HG02610 (cell line): ENCODE measurements around the gene SERPINE2.
"Not testable (repeated sequence)": the region's sequence is repeated elsewhere in the genome, so short reads cannot be mapped to it uniquely, and the experiment has no call there.

Experiments
- ATAC-seq: cut with Tn5 transposase; IDR thresholded peaks from one replicate; pipeline ENCODE4 v1.9.1; 2021; ENCODE audit warnings: mild to moderate bottlenecking, moderate library complexity; ENCODE audit not compliant: unreplicated experiment

Gene SERPINE2

GRCh38 chr2:224017957-224018356 lies 21.1 kb downstream of the SERPINE2 start:
- ATAC-seq: no peak

- no peak for ATAC-seq
Measured at GRCh38 chr2:224016963-224017362, 22.1 kb downstream of the SERPINE2 start.

- ATAC-seq: no peak
Measured at GRCh38 chr2:224014336-224014735, 24.8 kb downstream of the SERPINE2 start.

DNA sequence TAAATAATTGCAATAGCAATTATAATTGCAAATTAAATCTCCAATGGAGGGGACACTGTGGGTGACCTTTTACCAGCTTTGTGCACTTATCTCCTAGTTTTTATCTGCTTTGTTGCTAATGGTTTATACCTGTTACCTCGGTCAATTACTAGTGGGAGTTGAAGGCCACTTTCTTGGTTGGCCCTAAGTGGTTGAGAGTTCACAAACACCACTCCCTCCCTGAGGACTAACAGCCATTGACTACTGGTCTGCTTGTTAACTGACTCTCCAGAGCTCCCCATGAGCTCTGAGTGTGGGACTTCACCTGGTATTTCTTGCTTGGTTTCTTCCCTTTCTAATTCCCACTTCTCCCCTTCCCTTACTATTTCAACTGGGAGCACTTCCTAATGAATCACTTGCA lies 27.2 kb downstream of the SERPINE2 start:
- ATAC-seq: no peak

DNA sequence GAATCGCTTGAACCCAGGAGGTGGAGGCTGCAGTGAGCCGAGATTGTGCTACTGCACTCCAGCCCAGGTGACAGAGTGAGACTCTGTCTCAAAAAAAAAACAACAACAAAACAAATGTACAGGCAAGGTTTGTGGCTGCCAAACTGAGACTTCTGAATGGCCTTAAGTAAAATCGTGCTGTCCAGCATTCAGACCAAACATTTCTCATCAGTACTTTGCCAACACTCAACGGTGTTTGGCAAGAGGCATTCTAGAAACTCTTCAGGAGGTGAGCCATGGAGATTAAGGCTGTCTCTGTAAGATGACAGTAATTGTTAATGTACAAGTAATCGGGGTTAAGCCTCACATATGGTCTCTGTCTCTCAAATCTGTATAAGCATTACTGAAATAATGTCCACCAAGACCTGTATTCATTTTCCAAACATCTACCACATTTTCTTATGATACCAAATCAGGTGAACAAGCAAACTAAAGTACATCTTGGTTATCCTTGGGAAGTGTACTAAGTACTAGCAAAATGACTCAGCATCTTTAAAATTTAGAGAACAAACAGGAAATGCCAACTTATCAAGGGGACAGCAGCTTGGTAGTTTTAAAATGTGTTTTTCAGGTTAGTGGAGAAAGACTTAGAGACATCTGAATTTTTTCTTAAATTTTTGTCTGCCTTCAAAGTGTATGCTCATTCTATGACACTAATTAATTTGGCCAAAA lies 29.3 kb downstream of the SERPINE2 start:
- no peak for ATAC-seq

- no peak for ATAC-seq
Measured at GRCh38 chr2:224008702-224009261, 30.3 kb downstream of the SERPINE2 start.

DNA sequence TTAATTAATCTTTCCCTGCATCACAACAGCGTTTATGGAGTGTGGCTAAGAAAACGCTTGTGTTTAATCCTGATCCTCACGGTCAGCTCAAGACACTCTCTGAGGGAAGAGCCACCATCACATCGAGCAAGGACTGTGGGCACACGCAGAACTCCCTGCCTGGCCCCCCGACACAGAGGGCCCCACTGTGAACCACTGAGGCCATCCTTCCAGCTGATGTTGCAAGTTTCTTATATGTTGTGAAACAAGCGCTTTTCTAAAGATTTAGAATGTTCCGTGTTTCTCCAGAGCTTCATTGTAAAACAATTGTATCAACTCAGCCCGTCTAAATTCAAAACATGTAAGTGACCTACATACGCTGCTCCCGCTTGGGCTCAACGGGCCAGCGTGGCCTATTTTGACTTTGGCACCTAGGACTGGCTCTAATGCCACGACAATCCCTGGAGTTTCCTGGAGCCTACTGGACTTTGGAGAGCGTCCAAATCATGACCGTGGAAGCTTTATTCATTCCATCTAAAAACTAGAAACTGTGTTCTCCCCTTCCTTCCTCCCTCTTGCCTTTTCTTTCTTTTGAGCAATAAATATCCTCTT lies 34.9 kb downstream of the SERPINE2 start:
- ATAC-seq: no peak

GRCh38 chr2:224000662-224001061 lies 38.4 kb downstream of the SERPINE2 start:
- not testable (repeated sequence) for ATAC-seq

GRCh38 chr2:223999862-224000261 lies 39.2 kb downstream of the SERPINE2 start:
- no peak for ATAC-seq

GRCh38 chr2:223998948-223999347 lies 40.1 kb downstream of the SERPINE2 start:
- no peak for ATAC-seq

DNA sequence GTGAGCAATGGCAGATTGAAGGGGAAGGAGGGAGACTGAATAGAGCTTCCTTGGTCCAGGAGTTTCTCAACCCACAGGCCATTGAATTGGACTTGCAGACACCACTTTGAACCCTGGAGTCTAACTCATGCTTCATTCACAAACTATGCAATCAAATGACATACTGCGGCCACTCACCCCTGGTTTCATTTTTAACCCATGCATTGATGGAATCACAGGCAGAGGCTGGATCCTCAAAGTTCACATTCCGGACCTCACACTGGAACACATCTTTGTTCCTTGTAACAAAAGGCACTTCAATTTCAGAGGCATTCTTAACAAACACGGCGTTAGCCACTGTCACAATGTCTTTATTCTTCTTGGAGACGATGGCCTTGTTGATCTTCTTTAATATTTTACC lies 41.1 kb downstream of the SERPINE2 start:
- no peak for ATAC-seq

DNA sequence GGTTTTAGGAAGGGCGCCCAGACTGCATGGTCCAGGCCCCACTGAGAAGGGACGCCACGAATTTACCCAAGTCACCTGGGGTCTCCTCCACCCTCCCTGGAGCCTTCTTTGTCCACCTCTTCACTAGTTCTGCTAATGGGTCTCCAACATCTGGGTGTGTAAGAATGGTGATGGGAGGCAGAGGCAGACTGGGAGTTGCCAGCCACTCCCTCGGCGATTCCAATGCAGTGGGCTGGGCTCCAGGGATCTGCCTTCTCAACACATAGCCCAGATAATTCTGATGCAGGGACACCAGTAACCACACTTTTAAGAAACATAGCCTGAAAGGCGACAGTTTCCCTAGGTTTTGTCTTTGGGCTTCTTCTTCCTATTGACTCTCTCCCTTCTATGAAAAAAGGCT lies 42.7 kb downstream of the SERPINE2 start:
- ATAC-seq: no peak

DNA sequence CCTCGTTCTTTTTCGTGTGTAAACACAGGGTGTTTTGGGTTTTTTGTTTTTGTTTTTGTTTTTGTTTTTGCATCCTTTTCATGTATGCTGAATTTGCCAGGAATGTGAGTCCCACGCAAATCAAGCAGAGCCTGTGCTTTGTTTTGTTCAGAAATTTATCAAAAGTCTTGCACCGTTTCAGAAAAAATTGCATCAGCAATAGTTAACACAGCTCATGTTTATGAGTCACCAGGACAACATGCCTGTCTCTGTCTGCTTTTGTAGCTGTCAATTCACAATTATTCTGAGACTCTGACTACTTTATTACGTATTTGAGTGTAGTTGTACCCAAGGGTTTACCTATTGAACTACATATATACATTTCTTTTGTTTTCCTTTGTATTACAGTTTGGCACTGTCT lies 43.5 kb downstream of the SERPINE2 start:
- no peak for ATAC-seq

DNA sequence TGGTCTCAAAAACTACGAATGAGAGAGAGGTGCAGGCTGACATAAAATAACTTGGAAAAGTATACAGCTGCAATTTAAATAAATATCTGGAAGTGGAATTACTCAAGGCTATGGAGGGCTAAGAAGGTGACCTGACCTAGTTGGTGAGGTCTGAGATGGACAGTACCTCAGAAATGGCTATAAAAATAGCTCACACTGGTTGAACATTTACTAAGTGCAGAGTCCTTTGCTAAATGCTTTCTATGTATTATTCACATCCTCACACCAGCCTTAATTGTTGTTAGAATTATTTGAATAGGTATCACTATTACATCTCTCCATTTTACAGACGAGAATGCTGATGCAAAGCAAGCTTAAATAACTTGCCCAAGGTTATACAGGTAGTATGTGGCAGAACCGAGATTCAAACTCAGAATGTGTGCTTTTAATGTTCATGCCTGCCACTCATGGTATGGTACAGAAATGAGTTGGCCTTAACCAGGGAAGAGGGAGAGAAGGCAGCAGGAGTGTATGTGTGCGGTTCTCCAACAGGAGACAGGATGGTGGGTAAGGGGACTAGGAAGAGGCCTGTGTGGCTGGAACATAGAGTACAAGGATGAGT lies 44.4 kb downstream of the SERPINE2 start:
- no peak for ATAC-seq

- peak; percentile 82 for ATAC-seq
Measured at GRCh38 chr2:223993634-223994232, 45.4 kb downstream of the SERPINE2 start.

- ATAC-seq: no peak
Measured at GRCh38 chr2:223991611-223992010, 47.5 kb downstream of the SERPINE2 start.

DNA sequence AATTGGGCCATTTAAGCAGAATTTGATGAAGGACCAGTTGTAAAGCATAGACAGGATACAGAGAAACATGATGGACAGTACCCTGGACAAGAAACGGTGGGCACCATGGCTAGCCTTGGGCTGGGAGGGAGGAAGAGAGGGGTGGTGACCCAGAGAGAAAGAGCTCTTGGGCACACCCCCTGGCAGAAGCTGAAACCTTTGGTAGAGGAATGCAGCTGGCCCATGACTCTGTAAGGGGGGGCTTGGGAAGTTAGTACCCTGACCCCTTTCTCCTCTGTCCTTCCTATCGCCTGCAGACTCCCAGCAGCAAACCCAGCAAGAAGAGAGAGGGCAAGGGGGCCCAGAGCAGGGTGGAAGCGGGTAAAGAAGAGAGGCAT lies 49.2 kb downstream of the SERPINE2 start:
- ATAC-seq: no peak

- no peak for ATAC-seq
Measured at GRCh38 chr2:223989206-223989855, 49.8 kb downstream of the SERPINE2 start.

DNA sequence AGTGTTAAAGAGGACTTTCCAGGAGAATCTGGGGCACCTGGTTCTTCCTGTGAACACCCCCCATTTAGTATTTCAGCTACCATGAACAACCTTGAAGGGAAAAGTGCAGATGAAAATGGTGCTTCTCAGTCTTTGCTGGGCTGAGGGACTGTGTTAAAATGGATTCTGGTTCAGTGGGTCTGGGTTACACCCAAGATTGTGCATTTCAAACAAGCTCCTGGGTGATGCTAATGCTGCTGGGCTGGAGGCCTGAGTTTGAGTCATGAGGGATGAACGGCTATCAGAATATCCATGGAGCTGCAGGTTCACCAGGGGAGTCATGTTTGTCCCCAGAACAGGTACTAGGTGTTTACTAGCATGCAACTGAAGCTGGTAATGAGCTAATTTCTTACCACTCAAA lies 57.8 kb downstream of the SERPINE2 start:
- ATAC-seq: no peak

DNA sequence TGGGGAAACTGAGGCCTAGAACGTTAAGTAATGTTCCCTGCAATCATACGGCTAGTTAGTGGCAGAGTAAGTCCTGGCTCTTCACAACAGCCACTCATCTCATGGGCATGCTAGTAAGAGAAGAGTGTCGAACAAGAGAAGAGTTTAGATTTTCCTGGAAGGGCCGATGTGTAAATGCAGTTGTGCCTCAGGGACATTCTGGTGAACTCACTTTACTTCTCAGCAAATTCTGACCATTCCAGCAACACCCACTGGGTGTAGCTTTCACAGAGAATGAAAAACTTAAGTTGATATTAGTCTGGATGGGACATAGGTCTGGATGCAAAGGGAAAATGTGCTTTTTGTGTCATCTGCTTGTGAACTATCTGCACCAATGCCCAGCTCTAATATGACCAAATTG lies 58.3 kb downstream of the SERPINE2 start:
- ATAC-seq: no peak

- ATAC-seq: no peak
Measured at GRCh38 chr2:223980397-223980735, 58.7 kb downstream of the SERPINE2 start.
